HG02884 (cell line): ENCODE data around the gene PTH1R.

ENCODE experiments used
- ATAC-seq: cut with Tn5 transposase; IDR thresholded peaks from one replicate; pipeline ENCODE4 v1.9.1; 2021; ENCODE audit warnings: mild to moderate bottlenecking, moderate library complexity; ENCODE audit not compliant: unreplicated experiment

Gene PTH1R

DNA sequence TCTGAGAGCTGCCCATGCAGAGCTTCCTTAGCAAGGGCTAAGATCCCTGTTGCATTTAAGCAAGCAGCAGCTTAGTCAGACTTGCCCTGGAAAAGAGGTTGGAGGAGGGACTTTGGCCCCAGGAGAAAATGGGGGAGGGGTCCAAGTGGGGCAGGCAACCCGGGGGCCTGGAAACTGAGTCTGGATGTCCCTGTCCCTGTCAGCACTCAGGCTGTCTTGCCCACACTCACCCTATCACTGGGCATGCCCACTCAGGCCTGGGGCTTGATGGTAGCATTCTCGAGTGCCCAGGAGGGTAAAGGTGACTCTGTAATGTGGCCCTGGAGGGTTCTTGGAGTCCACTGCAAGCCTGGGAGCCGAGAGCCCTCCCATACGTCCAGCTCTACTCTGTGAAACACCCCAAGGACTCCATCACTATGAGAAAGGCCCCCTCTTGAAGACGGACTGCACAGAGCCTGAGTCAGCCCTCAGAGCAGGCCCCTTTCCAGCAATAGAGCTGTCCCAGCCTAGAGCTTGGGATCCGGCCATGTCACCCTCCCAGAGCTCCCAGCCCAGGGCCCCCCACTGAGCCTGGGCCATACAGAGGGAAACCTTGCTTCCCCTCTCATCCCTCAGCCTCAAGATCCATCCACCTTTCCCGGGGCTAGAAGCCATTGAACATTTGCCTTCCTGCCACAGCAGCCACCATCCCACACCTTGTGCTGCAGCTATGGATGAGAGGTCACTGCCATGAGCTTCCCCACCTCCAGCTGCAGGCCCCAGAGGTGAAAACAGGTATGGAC, 27.6 kb upstream of the PTH1R start:
- no peak for ATAC-seq

DNA sequence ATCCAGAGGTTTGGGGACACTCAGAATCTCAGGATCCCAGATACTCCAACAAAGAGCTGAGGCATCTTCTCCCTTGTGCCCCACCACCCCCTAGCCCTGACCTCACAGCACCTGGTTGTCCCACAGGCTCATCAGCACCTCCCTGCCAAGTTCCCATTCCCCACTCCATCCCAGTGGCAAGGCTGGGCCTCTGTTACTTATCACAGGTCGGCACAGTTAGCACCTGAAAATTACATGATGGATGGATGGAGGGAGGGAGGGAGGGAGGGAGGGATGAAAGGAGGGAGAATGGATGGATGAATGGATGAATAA, 27.1 kb upstream of the PTH1R start:
- ATAC-seq: no peak

GRCh38 chr3:46851364-46852333, 25.9 kb upstream of the PTH1R start:
- ATAC-seq: no peak

GRCh38 chr3:46852334-46852720, 25.2 kb upstream of the PTH1R start:
- ATAC-seq: no peak

DNA sequence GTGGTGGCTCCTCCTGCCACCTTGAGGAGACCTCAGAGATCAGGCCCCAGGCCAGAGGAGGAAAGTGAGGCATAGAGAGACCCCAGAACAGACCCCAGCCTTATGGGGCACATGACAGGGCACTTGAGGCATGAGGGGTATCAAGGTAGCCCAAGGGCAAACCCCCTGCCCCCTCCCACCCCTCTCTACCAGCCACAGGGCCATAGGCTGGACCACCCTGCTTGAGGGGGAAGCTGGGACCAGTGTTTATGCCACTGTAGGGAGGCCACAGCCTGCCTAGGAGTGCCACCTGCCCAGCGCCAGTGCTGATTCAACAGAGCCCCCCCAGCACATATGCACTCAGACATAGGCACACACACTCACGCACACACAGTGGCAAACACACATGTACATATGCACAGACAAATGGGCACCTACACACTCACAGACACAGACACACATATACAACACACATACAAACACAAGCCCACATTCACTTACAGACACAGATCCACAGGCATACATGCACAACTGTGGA, 24.6 kb upstream of the PTH1R start:
- no peak for ATAC-seq

- no peak for ATAC-seq
Measured at GRCh38 chr3:46853441-46854415, 23.8 kb upstream of the PTH1R start.

GRCh38 chr3:46854555-46854991, 22.9 kb upstream of the PTH1R start:
- no peak for ATAC-seq

GRCh38 chr3:46856576-46857471, 20.7 kb upstream of the PTH1R start:
- no peak for ATAC-seq

DNA sequence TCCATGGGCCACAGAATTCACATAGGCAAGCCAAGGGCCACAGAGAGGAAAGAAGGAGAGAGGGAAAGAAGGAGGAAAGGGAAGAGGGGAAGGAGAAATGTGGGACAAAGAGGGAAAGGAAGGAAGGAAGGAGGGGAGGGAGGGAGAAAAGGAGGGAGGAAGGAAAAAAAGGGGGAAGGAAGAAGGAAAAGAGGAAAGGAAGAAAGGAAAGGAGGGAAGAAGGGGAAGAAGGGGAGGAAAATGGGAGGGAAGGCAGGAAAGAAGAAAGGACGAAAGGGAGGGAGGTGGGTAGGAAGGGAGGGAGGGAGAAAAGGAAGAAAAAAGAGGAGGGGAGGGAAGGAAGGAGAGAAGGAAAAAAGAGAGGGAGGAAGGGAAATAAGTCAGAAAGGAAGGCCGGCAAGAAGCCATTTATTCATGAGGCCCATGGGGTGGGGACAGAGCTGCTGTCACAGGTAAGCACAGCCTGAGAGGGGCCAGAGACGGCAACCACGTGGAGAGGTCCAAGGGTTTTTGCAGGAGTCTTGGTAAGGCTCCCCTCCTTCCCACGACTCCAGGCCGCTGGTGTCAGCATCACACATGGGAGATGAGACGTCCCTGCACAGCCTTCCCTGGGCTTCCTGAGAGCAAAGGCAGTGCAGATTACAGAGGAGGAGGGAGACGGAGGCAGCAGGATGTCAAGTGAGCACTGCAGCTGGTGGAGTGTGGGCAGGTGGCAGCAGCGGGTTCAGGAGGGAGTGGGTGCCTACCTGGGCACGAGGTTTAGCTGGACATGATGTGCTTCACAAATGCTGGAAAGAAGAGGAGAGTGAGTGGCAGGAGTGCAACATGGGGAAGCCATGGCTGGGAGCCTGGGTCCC, 19.8 kb upstream of the PTH1R start:
- no peak for ATAC-seq

DNA sequence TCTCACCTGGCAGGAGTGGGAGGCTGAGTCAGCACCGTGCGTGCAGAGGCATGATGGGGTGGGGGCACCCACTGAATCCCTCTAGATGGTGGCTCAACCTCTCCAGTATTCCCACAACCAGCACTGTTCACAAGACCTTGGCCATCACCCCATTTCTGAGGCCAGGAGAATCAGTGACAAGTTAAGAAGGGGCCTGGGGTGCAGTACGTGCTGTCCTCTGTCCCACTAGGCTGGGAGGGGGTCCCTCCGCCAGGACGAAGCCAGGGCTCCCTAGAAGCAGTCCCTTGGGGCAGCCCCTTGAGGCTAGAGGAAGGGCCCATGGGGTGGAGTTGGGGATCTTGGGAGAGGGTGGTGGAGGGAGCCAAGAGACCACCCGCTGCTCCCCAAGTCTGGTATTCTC, 19.1 kb upstream of the PTH1R start:
- ATAC-seq: no peak

DNA sequence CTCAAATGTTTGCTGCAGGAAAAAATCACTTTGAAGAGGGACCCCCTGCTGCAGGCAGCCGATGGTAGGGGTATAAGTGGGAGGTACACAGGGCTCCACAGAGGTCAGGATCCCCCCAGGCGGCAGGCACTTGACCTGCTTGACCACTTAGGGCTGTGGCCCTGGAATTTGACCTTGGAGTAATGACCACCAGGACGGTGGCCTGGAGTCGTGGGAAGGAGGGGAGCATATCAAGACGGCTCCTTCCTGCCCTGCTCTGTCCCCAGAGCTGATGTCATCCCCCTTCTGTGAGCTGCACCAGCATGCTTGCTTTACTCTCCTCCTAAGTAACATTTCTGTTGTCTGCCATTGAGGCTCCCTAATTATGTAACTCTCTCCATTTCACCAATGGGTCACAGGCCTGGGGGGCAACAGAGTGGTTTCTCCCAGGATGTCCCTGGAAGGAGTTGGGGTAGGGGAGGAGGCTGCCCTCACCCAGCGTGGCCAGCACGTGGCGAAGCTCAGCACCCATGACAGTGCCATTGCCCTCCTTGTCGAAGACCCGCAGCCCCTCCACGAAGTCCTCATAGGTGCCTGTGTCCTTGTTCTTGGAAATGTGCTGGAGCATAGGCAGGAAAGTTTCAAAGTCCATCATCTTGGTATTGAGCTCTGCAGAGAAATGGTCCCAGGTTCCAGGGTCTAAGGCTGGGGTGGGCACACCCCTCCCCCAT, 18.4 kb upstream of the PTH1R start:
- ATAC-seq: no peak

DNA sequence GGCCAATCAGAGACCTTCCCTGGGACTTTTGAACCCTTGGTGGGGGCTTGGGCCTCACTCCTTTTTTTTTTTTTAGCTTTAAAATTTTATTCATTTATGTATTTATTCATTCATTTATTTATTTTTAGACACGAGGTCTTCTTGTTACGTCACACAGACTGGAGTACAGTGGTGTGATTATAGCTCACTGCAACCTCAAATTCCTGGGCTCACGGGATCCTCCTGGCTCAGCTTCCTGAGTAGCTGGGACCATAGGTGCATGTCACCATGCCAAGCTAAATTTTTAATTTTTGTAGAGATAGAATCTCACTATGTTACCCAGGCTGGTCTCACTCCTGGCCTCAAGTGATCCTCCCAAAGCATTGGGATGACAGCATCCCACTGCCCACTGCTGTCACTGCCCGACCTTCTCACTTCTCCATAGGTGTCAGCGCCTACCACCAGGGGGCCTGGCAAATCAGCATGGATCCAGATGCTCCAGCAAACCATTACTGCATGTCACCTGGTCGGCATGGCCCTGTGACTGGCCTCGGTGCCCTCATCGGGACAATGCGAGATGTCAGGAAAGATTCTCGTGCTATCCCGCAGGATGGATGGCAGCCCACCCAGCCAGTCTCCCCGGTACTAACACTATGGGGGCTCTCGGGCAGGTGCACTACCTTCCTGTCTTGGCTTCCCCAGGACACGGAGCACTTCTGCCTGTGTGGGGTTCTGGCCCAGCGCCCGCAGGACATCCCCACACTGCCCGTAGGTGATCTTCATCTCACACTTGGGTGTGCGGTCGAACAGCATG, 17.3 kb upstream of the PTH1R start:
- ATAC-seq: no peak

DNA sequence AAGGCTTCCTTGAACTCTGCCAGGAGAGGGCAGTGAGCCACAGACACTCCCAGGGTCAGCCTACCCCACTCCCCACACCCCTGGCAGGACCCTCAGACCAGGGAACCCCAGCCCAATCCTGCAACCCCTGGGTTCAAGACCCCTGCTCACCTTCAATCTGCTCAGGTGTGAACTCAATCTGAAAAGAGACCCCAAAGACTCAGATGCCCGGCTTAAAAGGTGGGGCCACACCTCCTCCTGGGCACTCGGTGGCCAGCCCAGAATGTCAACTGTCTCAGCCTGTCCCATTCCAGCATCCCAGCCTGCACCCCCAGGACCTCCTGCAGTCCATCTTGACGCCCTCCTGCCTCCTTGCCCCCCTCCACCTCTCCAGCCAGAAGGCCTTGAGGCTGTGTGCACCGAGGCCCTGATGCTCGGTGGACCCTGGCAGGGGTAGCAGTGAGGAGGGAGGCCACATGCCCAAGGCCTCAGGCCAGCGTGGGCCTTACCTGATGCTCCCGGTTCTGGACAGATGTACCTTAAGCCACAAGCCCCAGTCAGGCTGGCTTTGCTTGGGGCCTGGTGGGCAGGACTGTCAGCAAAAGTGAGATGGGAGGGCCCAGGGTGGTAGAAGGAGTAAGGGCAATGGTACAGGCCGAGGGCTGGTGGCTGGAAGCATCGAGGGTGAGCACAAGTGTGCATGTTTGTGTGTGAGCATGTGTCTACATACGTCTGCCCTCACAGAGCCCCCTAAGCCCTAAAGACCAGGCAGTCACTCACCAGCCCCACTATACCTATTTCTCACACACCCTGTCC, 16.5 kb upstream of the PTH1R start:
- ATAC-seq: no peak

GRCh38 chr3:46861605-46862368, 15.7 kb upstream of the PTH1R start:
- ATAC-seq: no peak

DNA sequence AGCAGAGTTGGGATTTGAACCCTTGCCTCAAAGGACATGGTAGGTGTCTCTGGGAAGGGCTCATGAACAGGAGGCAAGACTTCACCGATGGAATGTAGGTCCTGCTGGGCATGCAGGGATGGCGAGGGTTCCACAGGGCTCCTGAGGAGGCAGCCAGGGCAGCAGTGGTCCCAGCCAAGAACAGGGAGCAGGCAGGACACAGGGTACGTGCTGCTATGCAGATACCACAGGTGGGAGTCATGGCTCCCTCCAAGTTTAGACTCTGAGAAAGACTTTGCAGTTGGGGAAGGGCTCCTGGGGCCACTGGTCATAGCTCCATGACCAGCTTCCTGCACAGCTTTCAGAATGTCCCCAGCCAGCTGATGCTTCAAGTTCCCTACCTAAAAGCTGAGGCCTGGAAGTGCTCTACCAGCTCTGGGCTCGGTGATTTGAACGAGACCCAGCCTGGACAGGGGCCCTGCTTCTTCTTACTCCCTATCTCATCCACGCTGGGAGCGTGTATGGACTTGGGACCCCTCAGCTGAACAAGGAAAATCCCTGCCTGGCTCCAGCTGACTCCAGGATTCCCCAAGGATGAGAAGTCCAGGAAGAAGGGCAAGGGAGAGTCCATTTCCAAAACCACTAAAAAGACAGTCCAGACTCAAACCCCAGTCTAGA, 15.0 kb upstream of the PTH1R start:
- ATAC-seq: no peak
